A549 (cell line): Measurements from ENCODE around the gene ATG101. TPM values are rescaled to one million over a fixed set of nuclear protein-coding genes. Genes with fewer than 3 reads are reported as not detected.
A peak's percentile ranks its signal among the peaks of the same experiment; 100 is the strongest.

ENCODE experiments used
- ATAC-seq, 2 experiments: fragments of 200-7000 bp in 1 of 2; fragments of >200 bp in 1 of 2; cut with Nextera tagmentation in 1 of 2; cut with Tn5 transposase in 1 of 2; 3 replicates each; pipeline versions ENCODE4 v1.8.0 to v1.9.1; 2018 to 2020; ENCODE audit warnings: mild to moderate bottlenecking in 1 of 2, moderate library complexity in 1 of 2
- CTCF ChIA-PET: fragments of 300-600 bp; sonication (Branson Sonifier 250); formaldehyde crosslinking; extraction: SDS; loops from one replicate; lab custom pipeline; 2021; ENCODE audit warnings: antibody characterized with exemption, inconsistent platforms; lab: Yijun Ruan, JAX
- POLR2A ChIA-PET: fragments of 350-600 bp; formaldehyde crosslinking; extraction: SDS; loops from one replicate; lab custom pipeline; 2021; ENCODE audit warnings: antibody characterized with exemption, inconsistent platforms; lab: Yijun Ruan, JAX
- DNase-seq, 2 experiments: peaks; one replicate each; pipeline versions ENCODE4 v3.0.0 to v3.0.0-alpha.2; 2011 to 2016; ENCODE audit warnings: low read depth in 1 of 2, low spot score in 1 of 2
- FAIRE-seq: peaks from 2 replicates; lab custom pipeline; 2011; peaks lifted over from hg19 to GRCh38; lab: Jason Lieb, UNC
- H3K27ac ChIP-seq, 2 experiments: fragments of >200 bp; sonication (Bioruptor Twin); formaldehyde crosslinking; 3 replicates each; pipeline ENCODE4 v1.5.1; 2016 to 2017
- H3K4me1 ChIP-seq: fragments of >200 bp; sonication (Bioruptor Twin); formaldehyde crosslinking; 3 replicates; pipeline ENCODE4 v1.6.1; 2016
- H3K4me2 ChIP-seq: fragments of >200 bp; sonication (Bioruptor Twin); formaldehyde crosslinking; 3 replicates; pipeline ENCODE4 v1.6.1; 2016
- H3K4me3 ChIP-seq: fragments of >200 bp; sonication (Bioruptor Twin); formaldehyde crosslinking; 3 replicates; pipeline ENCODE4 v1.5.1; 2016
- H3K9me3 ChIP-seq: fragments of >200 bp; sonication (Bioruptor Twin); formaldehyde crosslinking; 3 replicates; pipeline ENCODE4 v1.6.1; 2016
- EHF ChIP-seq: fragments of 250-450 bp; sonication (Bioruptor Pico); IDR thresholded peaks from 2 replicates; pipeline ENCODE4 v1.5.0; 2020; ENCODE audit warnings: mild to moderate bottlenecking
- EP300 ChIP-seq, 2 experiments: fragments of >200 bp; sonication (Bioruptor Twin); formaldehyde crosslinking; IDR thresholded peaks; 2 replicates in 1 of 2; 3 replicates in 1 of 2; pipeline ENCODE4 v1.6.1; 2016 to 2017
- FOSB ChIP-seq: fragments of 250-450 bp; sonication (Bioruptor Pico); IDR thresholded peaks from 2 replicates; pipeline ENCODE4 v1.5.0; 2020; ENCODE audit warnings: mild to moderate bottlenecking, moderate library complexity
- FOXS1 ChIP-seq: fragments of 250-450 bp; sonication (Bioruptor Pico); IDR thresholded peaks from 2 replicates; pipeline ENCODE4 v1.5.0; 2020; ENCODE audit warnings: mild to moderate bottlenecking, moderate library complexity
- HES2 ChIP-seq: fragments of >200 bp; sonication (Bioruptor Twin); formaldehyde crosslinking; IDR thresholded peaks from 2 replicates; pipeline ENCODE4 v1.6.1; 2016
- HOXA7 ChIP-seq: fragments of 250-450 bp; sonication (Bioruptor Pico); IDR thresholded peaks from 2 replicates; pipeline ENCODE4 v1.5.0; 2020; ENCODE audit warnings: mild to moderate bottlenecking, moderate library complexity
- JUN ChIP-seq, 2 experiments: fragments of >200 bp; sonication (Bioruptor Twin); formaldehyde crosslinking; IDR thresholded peaks; 2 replicates in 1 of 2; 3 replicates in 1 of 2; pipeline ENCODE4 v1.6.1; 2016 to 2017
- KDM1A ChIP-seq: fragments of 200-600 bp; sonication (generic); IDR thresholded peaks from 2 replicates; pipeline ENCODE4 v1.6.1; 2016; ENCODE audit warnings: low read depth, mild to moderate bottlenecking
- KDM5A ChIP-seq: fragments of 200-600 bp; sonication (generic); IDR thresholded peaks from 2 replicates; pipeline ENCODE4 v1.6.1; 2016; ENCODE audit warnings: antibody characterized with exemption, mild to moderate bottlenecking
- PHF8 ChIP-seq: fragments of 200-600 bp; sonication (generic); IDR thresholded peaks from 2 replicates; pipeline ENCODE4 v1.6.1; 2016; ENCODE audit warnings: low read depth, mild to moderate bottlenecking, antibody characterized with exemption, moderate library complexity, borderline replicate concordance
- POLR2A ChIP-seq: IDR thresholded peaks from 2 replicates; pipeline ENCODE4 v1.6.1; 2012; ENCODE audit warnings: mild to moderate bottlenecking, low read length
- POLR2AphosphoS2 ChIP-seq: conservative IDR thresholded peaks from 2 replicates; pipeline ENCODE4 v1.6.1; 2012; ENCODE audit warnings: low read length, improper control_type of control experiment, inconsistent platforms
- RARB ChIP-seq: fragments of 250-450 bp; sonication (Bioruptor Pico); IDR thresholded peaks from 2 replicates; pipeline ENCODE4 v1.8.0; 2021; ENCODE audit warnings: mild to moderate bottlenecking, moderate library complexity
- RCOR1 ChIP-seq: fragments of 150-350 bp; IDR thresholded peaks from 2 replicates; pipeline ENCODE4 v1.6.1; 2014; ENCODE audit warnings: antibody characterized with exemption, low read length, low read depth
- SREBF2 ChIP-seq: fragments of 450-650 bp; IDR thresholded peaks from 2 replicates; pipeline ENCODE4 v1.6.1; 2014; ENCODE audit warnings: mild to moderate bottlenecking, moderate library complexity
- TP53 ChIP-seq: fragments of 250-450 bp; sonication (Bioruptor Pico); IDR thresholded peaks from 2 replicates; pipeline ENCODE4 v1.5.0; 2021; ENCODE audit warnings: mild to moderate bottlenecking, moderate library complexity
- ZC3H11A ChIP-seq: fragments of 450-650 bp; IDR thresholded peaks from 2 replicates; pipeline ENCODE4 v1.6.1; 2014; ENCODE audit warnings: antibody characterized with exemption, mild to moderate bottlenecking
- ZFP36 ChIP-seq: fragments of 450-650 bp; IDR thresholded peaks from 2 replicates; pipeline ENCODE4 v1.6.1; 2014; ENCODE audit warnings: borderline replicate concordance; ENCODE audit not compliant: partially characterized antibody
- ZSCAN20 ChIP-seq: fragments of 250-450 bp; sonication (Bioruptor Pico); IDR thresholded peaks from 2 replicates; pipeline ENCODE4 v1.8.0; 2022; ENCODE audit warnings: mild to moderate bottlenecking, moderate library complexity
- WGBS: methylation state at CpG from one replicate; pipeline ENCODE4 v1.1.6; 2017; ENCODE audit errors: missing lambda C conversion rate; 5-methylcytosine and 5-hydroxymethylcytosine counted together
- polyA plus RNA-seq, 4 experiments: library from polyadenylated mRNA; depleted of rRNA in 3 of 4; stranded (reverse); fragments of >200 nt; fragmentation: RNase III in 1 of 4; extraction: RNeasy Plus Mini Kit Qiagen cat#74134 plus additional on column Dnase treatment in 1 of 4; gene quantifications; 2 replicates in 3 of 4; 3 replicates in 1 of 4; pipeline ENCODE4 v1.2.3, GENCODE V29; 2011 to 2017
- TF ChIP-seq, protein P1 (sequence below): fragments of >200 bp; sonication (Bioruptor Twin); formaldehyde crosslinking; IDR thresholded peaks from 3 replicates; pipeline ENCODE4 v1.5.1; 2016
- TF ChIP-seq, protein P2 (sequence below): fragments of 250-450 bp; sonication (Bioruptor Pico); IDR thresholded peaks from 2 replicates; pipeline ENCODE4 v1.5.0; 2021; ENCODE audit warnings: mild to moderate bottlenecking, moderate library complexity, borderline replicate concordance
- TF ChIP-seq, protein P3 (sequence below): IDR thresholded peaks from 2 replicates; pipeline ENCODE4 v1.6.1; 2012

ATG101 gene
- polyA plus RNA-seq, 2 of the 4 experiments (the other 2 are of a cell fraction) = 87.9 to 141 TPM

- Histone ChIP-seq H3K4me3 (no peak overlapping the region), H3K4me1 (peaks cover 21% of the 10 kb centered on the region), H3K27ac (no peak overlapping the region), H3K9me3 (no peaks in the 10 kb centered on the region), H3K4me2 (no peak overlapping the region)
- WGBS = 82% methylated on average over 7 of the region's 7 CpGs
- FAIRE-seq = no peak
- ChIA-PET POLR2A (no interaction called here), CTCF (interaction anchor here (1.0 to 41.8 kb wide), 6 partner anchors 8 to 75 kb away, joined by 3 to 1730 read pairs (median 8); partner anchors contain the start of genes ATG101, NR4A1 and SMIM41)
- TF ChIP-seq EP300 (IDR thresholded peaks at IDR 0.05) (no peak), PHF8 (no peak), SREBF2 (no peak), HOXA7 (CRISPR knock-in tag) (peak; percentile 64), TP53 (no peak)
- ATAC-seq = no peak
- no peak for DNase-seq
These were observed 22.9 kb upstream of the ATG101 start for GRCh38 chr12:52046859-52047258.

- WGBS = 90% methylated on average over 4 of the region's 4 CpGs
- H3K9me3 ChIP-seq = no peaks in the 10 kb centered on the region
- no peak for TF ChIP-seq FOSB
- peak; percentile 80; the same call in 1 of the 2 replicates for TF ChIP-seq POLR2AphosphoS2
- TF ChIP-seq EHF = 0 out of 2 replicates have a peak, but pooled peaks have one; percentile 18
- no peak for FAIRE-seq
- ATAC-seq = no peak
- POLR2A ChIA-PET = no interaction called here
- peaks cover 40% of the 10 kb centered on the region for H3K4me1 ChIP-seq
- DNase-seq = no peak
- H3K27ac ChIP-seq = peak overlapping the region in 1 of 2 experiments; percentile 95; a peak in 3 of 6 replicates
- H3K4me3 ChIP-seq = no peak overlapping the region
- no peak overlapping the region for H3K4me2 ChIP-seq
- CTCF ChIA-PET = interaction anchor here (2.8 to 41.8 kb wide), 3 partner anchors 10 to 24 kb away, joined by 11 to 1730 read pairs (median 426); partner anchors contain the start of genes ATG101, NR4A1 and SMIM41
These were observed 20.5 kb upstream of the ATG101 start for GRCh38 chr12:52049286-52049685.

GRCh38 chr12:52049688-52050087, 20.1 kb upstream of the ATG101 start:
- H3K4me1 ChIP-seq = peaks cover 40% of the 10 kb centered on the region
- ATAC-seq = no peak
- TF ChIP-seq, protein P1, sequence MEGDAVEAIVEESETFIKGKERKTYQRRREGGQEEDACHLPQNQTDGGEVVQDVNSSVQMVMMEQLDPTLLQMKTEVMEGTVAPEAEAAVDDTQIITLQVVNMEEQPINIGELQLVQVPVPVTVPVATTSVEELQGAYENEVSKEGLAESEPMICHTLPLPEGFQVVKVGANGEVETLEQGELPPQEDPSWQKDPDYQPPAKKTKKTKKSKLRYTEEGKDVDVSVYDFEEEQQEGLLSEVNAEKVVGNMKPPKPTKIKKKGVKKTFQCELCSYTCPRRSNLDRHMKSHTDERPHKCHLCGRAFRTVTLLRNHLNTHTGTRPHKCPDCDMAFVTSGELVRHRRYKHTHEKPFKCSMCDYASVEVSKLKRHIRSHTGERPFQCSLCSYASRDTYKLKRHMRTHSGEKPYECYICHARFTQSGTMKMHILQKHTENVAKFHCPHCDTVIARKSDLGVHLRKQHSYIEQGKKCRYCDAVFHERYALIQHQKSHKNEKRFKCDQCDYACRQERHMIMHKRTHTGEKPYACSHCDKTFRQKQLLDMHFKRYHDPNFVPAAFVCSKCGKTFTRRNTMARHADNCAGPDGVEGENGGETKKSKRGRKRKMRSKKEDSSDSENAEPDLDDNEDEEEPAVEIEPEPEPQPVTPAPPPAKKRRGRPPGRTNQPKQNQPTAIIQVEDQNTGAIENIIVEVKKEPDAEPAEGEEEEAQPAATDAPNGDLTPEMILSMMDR = no peak
- TF ChIP-seq POLR2A (no peak), ZSCAN20 (CRISPR knock-in tag) (0 out of 2 replicates have a peak, but pooled peaks have one; percentile 59), FOXS1 (no peak)
- WGBS = 95% methylated on average over 5 of the region's 5 CpGs
- no peak for DNase-seq
- no peak overlapping the region for H3K4me3 ChIP-seq
- H3K9me3 ChIP-seq = no peaks in the 10 kb centered on the region
- H3K4me2 ChIP-seq = peak overlapping the region; percentile 96
- no peak for FAIRE-seq
- ChIA-PET POLR2A (no interaction called here), CTCF (interaction anchor here (42.5 kb wide), 1 partner anchor 21 kb away, joined by 1730 read pairs; no protein-coding TSS in a partner anchor)
- peak overlapping the region; percentile 90 to 95 for H3K27ac ChIP-seq

DNA sequence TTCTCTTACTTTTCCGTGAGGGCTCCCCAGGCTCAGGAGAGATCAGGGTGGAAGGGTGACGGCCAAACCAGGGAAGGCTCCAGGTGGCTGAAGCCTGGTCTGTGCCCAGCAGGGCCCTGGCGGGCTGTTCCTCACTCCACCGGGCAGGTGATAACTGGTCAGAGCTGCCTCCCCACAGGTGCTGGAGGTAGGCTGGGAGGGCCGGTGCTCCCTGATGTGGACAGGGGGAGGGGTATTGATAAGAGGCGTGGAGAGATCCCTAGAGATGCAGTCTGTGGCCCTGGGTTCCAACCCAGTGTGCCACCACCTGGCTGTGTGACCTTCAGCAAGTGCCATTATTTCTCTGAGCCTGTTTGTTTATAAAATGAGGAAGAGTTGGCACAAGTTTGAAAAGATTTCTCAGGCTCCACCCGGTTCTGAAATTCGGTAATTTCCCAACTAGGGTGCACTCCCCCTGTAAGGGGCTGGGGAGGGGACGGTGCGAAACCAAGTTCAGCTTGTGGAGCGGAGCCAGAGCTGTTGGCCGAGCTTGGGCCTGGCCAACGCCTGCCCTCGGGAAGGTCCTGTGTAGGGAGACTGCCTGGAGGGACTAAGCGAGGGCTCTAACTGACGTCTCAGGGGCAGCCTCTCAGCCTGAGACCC, 19.5 kb upstream of the ATG101 start:
- ChIA-PET CTCF (interaction anchor here (0.5 to 42.5 kb wide), 7 partner anchors 11 to 145 kb away, joined by 4 to 1730 read pairs (median 11); partner anchors contain the start of gene ATG101), POLR2A (interaction anchor here (0.5 to 2.3 kb wide), 9 partner anchors 10 to 27 kb away, joined by 3 to 37 read pairs (median 14); partner anchors contain the start of gene ATG101)
- peak overlapping the region; percentile 75 for H3K4me3 ChIP-seq
- ATAC-seq (peak in 1 of 2 experiments; percentile 20; a peak in 1 of 6 replicates), DNase-seq (no peak), FAIRE-seq (no peak)
- H3K9me3 ChIP-seq = no peaks in the 10 kb centered on the region
- WGBS = 58% methylated on average over 11 of the region's 16 CpGs
- H3K4me1 ChIP-seq = peaks cover 43% of the 10 kb centered on the region
- peak overlapping the region; percentile 96 for H3K4me2 ChIP-seq
- peak overlapping the region; percentile 90 to 95 for H3K27ac ChIP-seq
- TF ChIP-seq KDM1A (no peak), TP53 (peak; percentile 66; the same call in 1 of the 2 replicates), ZC3H11A (no peak), SREBF2 (no peak), HES2 (no peak), RARB (CRISPR knock-in tag) (peak; percentile 34; the same call in 1 of the 2 replicates), ZFP36 (peak; percentile 10), RCOR1 (no peak), JUN (IDR thresholded peaks at IDR 0.05) (no peak), KDM5A (no peak)
- TF ChIP-seq, protein P1 = no peak
- TF ChIP-seq, protein P2, sequence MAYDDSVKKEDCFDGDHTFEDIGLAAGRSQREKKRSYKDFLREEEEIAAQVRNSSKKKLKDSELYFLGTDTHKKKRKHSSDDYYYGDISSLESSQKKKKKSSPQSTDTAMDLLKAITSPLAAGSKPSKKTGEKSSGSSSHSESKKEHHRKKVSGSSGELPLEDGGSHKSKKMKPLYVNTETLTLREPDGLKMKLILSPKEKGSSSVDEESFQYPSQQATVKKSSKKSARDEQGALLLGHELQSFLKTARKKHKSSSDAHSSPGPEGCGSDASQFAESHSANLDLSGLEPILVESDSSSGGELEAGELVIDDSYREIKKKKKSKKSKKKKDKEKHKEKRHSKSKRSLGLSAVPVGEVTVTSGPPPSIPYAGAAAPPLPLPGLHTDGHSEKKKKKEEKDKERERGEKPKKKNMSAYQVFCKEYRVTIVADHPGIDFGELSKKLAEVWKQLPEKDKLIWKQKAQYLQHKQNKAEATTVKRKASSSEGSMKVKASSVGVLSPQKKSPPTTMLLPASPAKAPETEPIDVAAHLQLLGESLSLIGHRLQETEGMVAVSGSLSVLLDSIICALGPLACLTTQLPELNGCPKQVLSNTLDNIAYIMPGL (CRISPR knock-in tag) = no peak
- TF ChIP-seq, protein P3, sequence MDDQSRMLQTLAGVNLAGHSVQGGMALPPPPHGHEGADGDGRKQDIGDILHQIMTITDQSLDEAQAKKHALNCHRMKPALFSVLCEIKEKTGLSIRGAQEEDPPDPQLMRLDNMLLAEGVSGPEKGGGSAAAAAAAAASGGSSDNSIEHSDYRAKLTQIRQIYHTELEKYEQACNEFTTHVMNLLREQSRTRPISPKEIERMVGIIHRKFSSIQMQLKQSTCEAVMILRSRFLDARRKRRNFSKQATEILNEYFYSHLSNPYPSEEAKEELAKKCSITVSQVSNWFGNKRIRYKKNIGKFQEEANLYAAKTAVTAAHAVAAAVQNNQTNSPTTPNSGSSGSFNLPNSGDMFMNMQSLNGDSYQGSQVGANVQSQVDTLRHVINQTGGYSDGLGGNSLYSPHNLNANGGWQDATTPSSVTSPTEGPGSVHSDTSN = no peak
